ENCODE data around the gene SLC28A3. TPM values are rescaled to one million over a fixed set of nuclear protein-coding genes. Genes with fewer than 3 reads are reported as not detected.

The SLC28A3 gene
- total RNA-seq, 1 experiment from 2014 or later: 0.13 TPM

- no peaks in the 10 kb centered on the region for H4K20me1 ChIP-seq (ENCODE audit: insufficient read depth)
- intact Hi-C loops (cut with micrococcal nuclease; ENCODE audit: unreplicated experiment): no loop called here
- H3K4me1 ChIP-seq (replicated peaks; ENCODE audit: insufficient read depth): peaks cover 15% of the 10 kb centered on the region
- ChIA-PET CTCF (no interaction called here), POLR2A (ENCODE audit: unreplicated experiment) (interaction anchor here (0.6 kb wide), 1 partner anchor 76 kb away, joined by 4 read pairs; no protein-coding TSS in a partner anchor)
- no peaks in the 10 kb centered on the region for H3K27me3 ChIP-seq (ENCODE audit: insufficient read depth, low read depth)
- H2AFZ ChIP-seq: peak overlapping the region; percentile 23; the same call in 1 of the 2 replicates
- H3K36me3 ChIP-seq (ENCODE audit: low read depth): no peaks in the 10 kb centered on the region
- TF ChIP-seq, protein P1, sequence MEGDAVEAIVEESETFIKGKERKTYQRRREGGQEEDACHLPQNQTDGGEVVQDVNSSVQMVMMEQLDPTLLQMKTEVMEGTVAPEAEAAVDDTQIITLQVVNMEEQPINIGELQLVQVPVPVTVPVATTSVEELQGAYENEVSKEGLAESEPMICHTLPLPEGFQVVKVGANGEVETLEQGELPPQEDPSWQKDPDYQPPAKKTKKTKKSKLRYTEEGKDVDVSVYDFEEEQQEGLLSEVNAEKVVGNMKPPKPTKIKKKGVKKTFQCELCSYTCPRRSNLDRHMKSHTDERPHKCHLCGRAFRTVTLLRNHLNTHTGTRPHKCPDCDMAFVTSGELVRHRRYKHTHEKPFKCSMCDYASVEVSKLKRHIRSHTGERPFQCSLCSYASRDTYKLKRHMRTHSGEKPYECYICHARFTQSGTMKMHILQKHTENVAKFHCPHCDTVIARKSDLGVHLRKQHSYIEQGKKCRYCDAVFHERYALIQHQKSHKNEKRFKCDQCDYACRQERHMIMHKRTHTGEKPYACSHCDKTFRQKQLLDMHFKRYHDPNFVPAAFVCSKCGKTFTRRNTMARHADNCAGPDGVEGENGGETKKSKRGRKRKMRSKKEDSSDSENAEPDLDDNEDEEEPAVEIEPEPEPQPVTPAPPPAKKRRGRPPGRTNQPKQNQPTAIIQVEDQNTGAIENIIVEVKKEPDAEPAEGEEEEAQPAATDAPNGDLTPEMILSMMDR (conservative IDR thresholded peaks at IDR 0.05): no peak
- no peak for TF ChIP-seq EZH2 (IDR thresholded peaks at IDR 0.05; ENCODE audit: low read depth)
- H3F3A ChIP-seq (ENCODE audit: insufficient read depth, low read depth): peaks cover 12% of the 10 kb centered on the region
- peak overlapping the region; percentile 49 for H3K4me2 ChIP-seq
- DNase-seq: peak; percentile 39 to 72
- BruUV-seq (replicated peaks): no TSS peak
- no peak overlapping the region for H3K4me3 ChIP-seq
- peaks cover 4% of the 10 kb centered on the region; the same call in 1 of the 2 replicates for H3K9me3 ChIP-seq (ENCODE audit: insufficient read depth, low read depth)
- no peaks in the 10 kb centered on the region for H3K9me2 ChIP-seq (ENCODE audit: insufficient read depth)
- H3K79me2 ChIP-seq (ENCODE audit: low read depth): no peaks in the 10 kb centered on the region
- peak overlapping the region; percentile 37 for H3K27ac ChIP-seq
These were observed 9.3 kb downstream of the SLC28A3 start for GRCh38 chr9:84331119-84331809.

- H2AFZ ChIP-seq: no peak overlapping the region
- no peaks in the 10 kb centered on the region for H3K27me3 ChIP-seq (ENCODE audit: insufficient read depth, low read depth)
- H3K4me3 ChIP-seq: no peak overlapping the region
- peaks cover 12% of the 10 kb centered on the region for H3F3A ChIP-seq (ENCODE audit: insufficient read depth, low read depth)
- no peaks in the 10 kb centered on the region for H3K36me3 ChIP-seq (ENCODE audit: low read depth)
- H3K9me2 ChIP-seq (ENCODE audit: insufficient read depth): no peaks in the 10 kb centered on the region
- H3K9me3 ChIP-seq (ENCODE audit: insufficient read depth, low read depth): peaks cover 6% of the 10 kb centered on the region; the same call in 1 of the 2 replicates
- CTCF ChIA-PET: no interaction called here
- POLR2A ChIA-PET (ENCODE audit: unreplicated experiment): no interaction called here
- peaks cover 22% of the 10 kb centered on the region for H3K4me1 ChIP-seq (replicated peaks; ENCODE audit: insufficient read depth)
- DNase-seq: no peak
- H3K79me2 ChIP-seq (ENCODE audit: low read depth): no peaks in the 10 kb centered on the region
- intact Hi-C loops (cut with micrococcal nuclease; ENCODE audit: unreplicated experiment): no loop called here
- no TSS peak for BruUV-seq (replicated peaks)
- H3K4me2 ChIP-seq: no peak overlapping the region
- H3K27ac ChIP-seq: no peak overlapping the region
- no peak for TF ChIP-seq EZH2 (IDR thresholded peaks at IDR 0.05; ENCODE audit: low read depth)
- TF ChIP-seq, protein P1 (conservative IDR thresholded peaks at IDR 0.05): no peak
- H4K20me1 ChIP-seq (ENCODE audit: insufficient read depth): no peaks in the 10 kb centered on the region
These were observed 10.3 kb downstream of the SLC28A3 start for GRCh38 chr9:84330246-84330645.

GRCh38 chr9:84327184-84327583 is 13.4 kb downstream of the SLC28A3 start:
- H2AFZ ChIP-seq: no peak overlapping the region
- no peak overlapping the region for H3K27ac ChIP-seq
- BruUV-seq (replicated peaks): no TSS peak
- no peak for DNase-seq
- H3K4me1 ChIP-seq (replicated peaks; ENCODE audit: insufficient read depth): peaks cover 25% of the 10 kb centered on the region
- H3K27me3 ChIP-seq (ENCODE audit: insufficient read depth, low read depth): no peaks in the 10 kb centered on the region
- H3K9me3 ChIP-seq (ENCODE audit: insufficient read depth, low read depth): peaks cover 6% of the 10 kb centered on the region; the same call in 1 of the 2 replicates
- no peaks in the 10 kb centered on the region for H3K9me2 ChIP-seq (ENCODE audit: insufficient read depth)
- H3K79me2 ChIP-seq (ENCODE audit: low read depth): no peaks in the 10 kb centered on the region
- no peak for TF ChIP-seq EZH2 (IDR thresholded peaks at IDR 0.05; ENCODE audit: low read depth)
- TF ChIP-seq, protein P1 (conservative IDR thresholded peaks at IDR 0.05): no peak
- CTCF ChIA-PET: no interaction called here
- no peak overlapping the region for H3K4me3 ChIP-seq
- H3K4me2 ChIP-seq: no peak overlapping the region
- H4K20me1 ChIP-seq (ENCODE audit: insufficient read depth): no peaks in the 10 kb centered on the region
- no peaks in the 10 kb centered on the region for H3K36me3 ChIP-seq (ENCODE audit: low read depth)
- H3F3A ChIP-seq (ENCODE audit: insufficient read depth, low read depth): peaks cover 12% of the 10 kb centered on the region
- intact Hi-C loops (cut with micrococcal nuclease; ENCODE audit: unreplicated experiment): no loop called here
- POLR2A ChIA-PET (ENCODE audit: unreplicated experiment): no interaction called here
